ENCODE data around the gene BCLAF1. TPM values are rescaled to one million over a fixed set of nuclear protein-coding genes. Genes with fewer than 3 reads are reported as not detected.

The BCLAF1 gene
- total and polyA plus RNA-seq, 2 donors (not counting 3 experiments of a cell fraction or from before 2014, with no cell fraction given): 23.4 to 151 TPM

- no peak overlapping the region for H3K9ac ChIP-seq (replicated peaks; ENCODE audit: extremely low read depth, insufficient read depth, low read length)
- no peaks in the 10 kb centered on the region for H3K36me3 ChIP-seq (ENCODE audit: control insufficient read depth in 2 of 2, extremely low read depth in 1 of 2, insufficient read depth in 2 of 2, low read length in 2 of 2)
- H3K27me3 ChIP-seq (ENCODE audit: control insufficient read depth in 2 of 2, insufficient read depth in 2 of 2, low read length in 2 of 2): peaks cover 0 to 2% of the 10 kb centered on the region in 2 experiments
- ChIA-PET POLR2A (no interaction called here), CTCF (interaction anchor here (0.7 to 3.5 kb wide), 2 partner anchors 11 to 16 kb away, joined by 3 to 18 read pairs; no protein-coding TSS in a partner anchor)
- dilution Hi-C loops (cut with MboI; ENCODE audit: extremely low pct_ligation_motif_present, low sequenced_read_pairs) (no loop called here), intact Hi-C loops (cut with micrococcal nuclease) (no loop called here)
- H3K79me2 ChIP-seq (ENCODE audit: control insufficient read depth, insufficient read depth, low read length): no peaks in the 10 kb centered on the region
- BruUV-seq (replicated peaks): no TSS peak
- DNase-seq (ENCODE audit: low read depth, low spot score) (no peak), FAIRE-seq (no peak)
- no peak for TF ChIP-seq JUN (IDR thresholded peaks at IDR 0.05; ENCODE audit: borderline replicate concordance, insufficient read depth, insufficient read length, low read depth)
- no peak for TF ChIP-seq CTCF (IDR thresholded peaks at IDR 0.05; ENCODE audit: extremely low read depth in 1 of 2, insufficient read depth in 1 of 2, low read depth in 1 of 2, low read length in 2 of 2)
- no peak for TF ChIP-seq GATA2 (IDR thresholded peaks at IDR 0.05; ENCODE audit: insufficient read depth, insufficient read length, low read depth, low read length)
- no peak for TF ChIP-seq FOS (IDR thresholded peaks at IDR 0.05; ENCODE audit: borderline replicate concordance, insufficient read depth, low read length)
- TF ChIP-seq POLR2AphosphoS5 (IDR thresholded peaks at IDR 0.05; ENCODE audit: insufficient read depth, low read depth, low read length): no peak
- no peak for TF ChIP-seq MYC (IDR thresholded peaks at IDR 0.05; ENCODE audit: low read depth, low read length)
- TF ChIP-seq MAX (IDR thresholded peaks at IDR 0.05; ENCODE audit: insufficient read depth, insufficient read length): no peak
- TF ChIP-seq EZH2 (IDR thresholded peaks at IDR 0.05; ENCODE audit: borderline replicate concordance, low read depth, low read length, severe bottlenecking): no peak
- no peak for TF ChIP-seq POLR2A (IDR thresholded peaks at IDR 0.05; ENCODE audit: low read depth, low read length)
- H3K9me1 ChIP-seq (replicated peaks; ENCODE audit: control insufficient read depth, extremely low read depth, insufficient read depth, low read length): no peaks in the 10 kb centered on the region
- no peaks in the 10 kb centered on the region for H3K4me1 ChIP-seq (ENCODE audit: control insufficient read depth, extremely low read depth, insufficient read depth, low read length)
- no peak overlapping the region for H3K4me2 ChIP-seq (ENCODE audit: insufficient read depth, low read length)
- no peaks in the 10 kb centered on the region for H3K9me3 ChIP-seq (replicated peaks; ENCODE audit: control insufficient read depth, insufficient read depth, low read length)
- H4K20me1 ChIP-seq (replicated peaks; ENCODE audit: control insufficient read depth, extremely low read depth, insufficient read depth, low read length): no peaks in the 10 kb centered on the region
- no peak overlapping the region for H3K4me3 ChIP-seq (replicated peaks in 1 of 3; ENCODE audit: insufficient read depth in 1 of 3, low read depth in 1 of 3, low read length in 3 of 3)
- no peak overlapping the region for H3K27ac ChIP-seq (ENCODE audit: insufficient read depth, low read depth, low read length)
- H2AFZ ChIP-seq (ENCODE audit: low read depth, low read length): no peak overlapping the region
These were observed 44.3 kb upstream of the BCLAF1 start for GRCh38 chr6:136333824-136334464.

Data from endothelial cell of umbilical vein (primary cell).